Nephron (organoid): ENCODE data around the gene S1PR2.

Source experiments
- H3K27ac Mint-ChIP-seq, 3 experiments: 2 replicates each; pipeline ENCODE4 v1.8.0; 2020; ENCODE audit warnings: mixed read lengths in 3 of 3, mild to moderate bottlenecking in 2 of 3, moderate library complexity in 1 of 3
- H3K27me3 Mint-ChIP-seq: 2 replicates; pipeline ENCODE4 v1.8.0; 2021; ENCODE audit warnings: low read depth, mild to moderate bottlenecking, moderate library complexity, mixed read lengths
- H3K36me3 Mint-ChIP-seq: 2 replicates; pipeline ENCODE4 v1.8.0; 2020; ENCODE audit warnings: low read depth, mixed read lengths
- H3K4me1 Mint-ChIP-seq: 2 replicates; pipeline ENCODE4 v1.8.0; 2020; ENCODE audit warnings: mixed read lengths
- H3K4me3 Mint-ChIP-seq, 3 experiments: 2 replicates each; pipeline ENCODE4 v1.8.0; 2020; ENCODE audit warnings: mild to moderate bottlenecking in 3 of 3, mixed read lengths in 3 of 3, moderate library complexity in 2 of 3
- H3K9me3 Mint-ChIP-seq: 2 replicates; pipeline ENCODE4 v1.8.0; 2020; ENCODE audit warnings: mixed read lengths
- CTCF ChIP-seq, 3 experiments: fragments of 200-600 bp; sonication (generic); IDR thresholded peaks; one replicate each; pipeline ENCODE4 v1.5.0; 2021; ENCODE audit warnings: antibody characterized with exemption in 3 of 3; ENCODE audit not compliant: unreplicated experiment in 3 of 3

S1PR2 gene

GRCh38 chr19:10195199-10195519 is 36.0 kb downstream of the S1PR2 start:
- Mint-ChIP-seq H3K27me3 (no peaks in the 10 kb centered on the region), H3K36me3 (no peaks in the 10 kb centered on the region), H3K9me3 (no peaks in the 10 kb centered on the region), H3K27ac (peak overlapping the region in 2 of 3 experiments; percentile 76 to 78), H3K4me1 (peaks cover 6% of the 10 kb centered on the region), H3K4me3 (peak overlapping the region; percentile 87 to 97 (median 96))
- no peak for TF ChIP-seq CTCF (IDR thresholded peaks at IDR 0.05; ENCODE audit: unreplicated experiment in 3 of 3)

GRCh38 chr19:10194500-10195198 is 36.5 kb downstream of the S1PR2 start, which contains the start of gene DNMT1:
Gene DNMT1 (minus strand): TSS chr19:10194953. CDS start chr19:10194899, 54 bp downstream.
- Mint-ChIP-seq H3K36me3 (peaks cover 5% of the 10 kb centered on the region), H3K9me3 (no peaks in the 10 kb centered on the region), H3K27ac (peak within 1 kb of the TSS; percentile 85 to 94 (median 94)), H3K4me3 (peak within 1 kb of the TSS; percentile 87 to 97 (median 96)), H3K4me1 (peaks cover 11% of the 10 kb centered on the region), H3K27me3 (no peaks in the 10 kb centered on the region)
- TF ChIP-seq CTCF (IDR thresholded peaks at IDR 0.05; ENCODE audit: unreplicated experiment in 3 of 3), result no peak

- Mint-ChIP-seq H3K27me3 (no peaks in the 10 kb centered on the region), H3K4me3 (peak overlapping the region; percentile 87 to 97 (median 96)), H3K27ac (peak overlapping the region; percentile 85 to 94 (median 94)), H3K4me1 (peaks cover 12% of the 10 kb centered on the region), H3K9me3 (no peaks in the 10 kb centered on the region), H3K36me3 (peaks cover 6% of the 10 kb centered on the region)
- TF ChIP-seq CTCF (IDR thresholded peaks at IDR 0.05; ENCODE audit: unreplicated experiment in 3 of 3), result no peak
Observed at GRCh38 chr19:10193790-10194499, 37.2 kb downstream of the S1PR2 start.

GRCh38 chr19:10192922-10193321 is 38.2 kb downstream of the S1PR2 start:
- Mint-ChIP-seq H3K4me3 (peak overlapping the region; percentile 71 to 85 (median 79)), H3K27ac (peak overlapping the region in 1 of 3 experiments; percentile 15), H3K36me3 (peaks cover 6% of the 10 kb centered on the region), H3K4me1 (peaks cover 12% of the 10 kb centered on the region), H3K27me3 (no peaks in the 10 kb centered on the region), H3K9me3 (no peaks in the 10 kb centered on the region)
- no peak for TF ChIP-seq CTCF (IDR thresholded peaks at IDR 0.05; ENCODE audit: unreplicated experiment in 3 of 3)

GRCh38 chr19:10191347-10191746 is 39.8 kb downstream of the S1PR2 start:
- H3K27me3 Mint-ChIP-seq, result no peaks in the 10 kb centered on the region
- H3K36me3 Mint-ChIP-seq, result peaks cover 6% of the 10 kb centered on the region
- no peak overlapping the region for H3K27ac Mint-ChIP-seq
- no peaks in the 10 kb centered on the region for H3K9me3 Mint-ChIP-seq
- H3K4me3 Mint-ChIP-seq, result peak overlapping the region; percentile 9 to 65 (median 23)
- peaks cover 18% of the 10 kb centered on the region for H3K4me1 Mint-ChIP-seq
- no peak for TF ChIP-seq CTCF (IDR thresholded peaks at IDR 0.05; ENCODE audit: unreplicated experiment in 3 of 3)
